Femur (tissue), 1 donor: ENCODE measurements around the gene CNTFR.

Experiments
- DNase-seq: peaks from one replicate; pipeline ENCODE4 v3.0.0-alpha.2; 2017

The CNTFR gene

GRCh38 chr9:34505370-34506120 is 84.0 kb downstream of the CNTFR start:
- no peak for DNase-seq

DNA sequence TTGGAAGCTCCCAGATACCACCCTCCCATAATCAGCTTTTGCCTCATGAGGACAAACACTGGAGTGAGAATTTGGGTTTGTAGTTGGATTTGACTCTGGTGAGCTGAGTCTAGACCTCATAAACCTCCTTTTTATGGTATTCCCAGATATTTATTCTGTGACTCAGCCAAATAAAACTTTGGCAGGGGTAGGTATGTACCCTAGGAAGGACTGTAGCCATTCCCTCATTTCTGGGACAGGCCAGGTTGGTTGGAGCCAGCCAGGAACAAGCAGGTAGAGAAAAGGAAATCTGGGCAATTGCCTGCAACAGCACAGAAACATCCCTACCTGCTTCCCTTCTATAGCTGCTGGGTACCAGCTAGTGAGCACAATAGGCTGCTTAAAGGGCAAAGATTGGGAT is 86.1 kb downstream of the CNTFR start:
- DNase-seq, result no peak

DNA sequence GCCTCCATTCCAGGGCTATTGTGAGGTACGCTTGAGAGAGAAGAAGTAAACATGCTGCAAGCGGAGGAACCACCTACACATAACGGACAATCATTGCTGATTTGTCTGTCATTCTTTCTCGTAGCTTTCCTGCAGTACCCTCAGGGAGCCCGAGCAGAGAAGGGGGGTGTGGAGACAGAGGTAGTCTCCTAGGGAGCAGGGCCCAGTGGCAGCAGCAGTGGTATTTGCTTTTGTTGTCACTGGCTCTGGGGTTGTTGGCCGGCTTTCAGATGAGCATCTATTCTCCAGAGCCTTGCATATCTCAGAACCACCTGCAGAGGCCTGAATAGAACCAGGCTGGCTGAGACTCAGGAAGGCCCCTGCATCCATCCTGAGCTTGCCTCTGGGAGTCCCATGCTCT is 86.6 kb downstream of the CNTFR start:
- no peak for DNase-seq

- DNase-seq, result no peak
These were observed 87.1 kb downstream of the CNTFR start for GRCh38 chr9:34502471-34502870.

DNA sequence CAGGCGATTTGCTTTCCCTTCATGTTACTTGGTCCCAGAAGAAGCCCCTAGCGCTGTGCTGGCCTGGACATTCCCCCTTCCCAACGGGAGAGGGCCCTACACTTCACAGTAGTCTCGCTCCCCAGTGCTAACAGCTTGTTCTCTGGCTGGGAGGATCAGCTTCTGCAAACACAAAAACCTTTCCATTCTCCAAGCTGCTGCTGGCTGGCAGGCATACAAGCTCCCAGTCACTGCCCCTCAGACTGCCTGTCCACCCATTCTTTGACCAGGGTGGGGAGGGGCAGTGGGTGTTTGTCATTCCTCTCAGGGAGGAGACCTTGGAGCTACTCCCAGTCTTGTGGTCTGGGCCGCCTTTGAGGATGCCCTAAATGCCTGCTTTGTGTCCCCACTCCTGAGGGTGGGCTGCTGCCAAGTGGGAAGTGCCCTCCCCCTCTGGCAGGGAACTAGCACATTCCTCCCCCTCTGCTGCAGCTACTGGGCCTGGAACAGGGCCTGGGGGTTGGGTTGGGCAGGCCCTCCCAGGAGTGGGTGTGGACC is 87.6 kb downstream of the CNTFR start:
- peak; percentile 91 for DNase-seq
